Coronary artery (tissue), 2 donors: ENCODE results near the gene UQCRC2.
A peak's percentile ranks its signal among the peaks of the same experiment; 100 is the strongest.

Experiments used
- DNase-seq: peaks from one replicate; pipeline ENCODE4 v3.0.0-alpha.2; 2017; ENCODE audit warnings: low spot score
- H3K27ac ChIP-seq, 2 donors: fragments of 200-600 bp; sonication (generic); one replicate each; pipeline ENCODE4 v1.5.1; 2016 to 2019
- H3K4me3 ChIP-seq: fragments of 200-600 bp; sonication (generic); 2 replicates; pipeline ENCODE4 v1.5.1; 2016; ENCODE audit warnings: mild to moderate bottlenecking, moderate library complexity
- CTCF ChIP-seq: fragments of 200-600 bp; sonication (generic); IDR thresholded peaks from one replicate; pipeline ENCODE4 v1.5.1; 2019; ENCODE audit warnings: antibody characterized with exemption

The UQCRC2 gene

DNA sequence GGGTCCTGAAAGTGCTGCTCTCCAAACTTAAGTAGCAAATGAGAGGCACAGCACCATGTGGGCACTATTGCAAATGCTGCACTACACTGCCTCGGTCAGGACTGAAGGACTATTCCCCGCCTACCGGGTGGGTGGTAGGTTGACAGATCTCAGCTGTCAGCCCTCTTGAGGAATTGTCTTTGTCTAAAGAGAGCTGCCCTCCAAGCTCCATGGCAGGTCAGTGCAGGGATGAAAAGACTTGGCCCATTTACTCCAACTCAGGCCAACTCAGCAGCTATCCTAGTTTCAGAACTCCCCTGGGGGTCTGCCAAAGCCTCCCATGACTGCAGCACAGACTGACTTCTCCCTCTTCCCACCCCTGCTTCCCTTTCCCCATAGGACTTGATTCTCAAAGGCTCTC, 51.2 kb downstream of the UQCRC2 start:
- Histone ChIP-seq H3K27ac (no peak overlapping the region), H3K4me3 (no peak overlapping the region)
- no peak for TF ChIP-seq CTCF
- no peak for DNase-seq

DNA sequence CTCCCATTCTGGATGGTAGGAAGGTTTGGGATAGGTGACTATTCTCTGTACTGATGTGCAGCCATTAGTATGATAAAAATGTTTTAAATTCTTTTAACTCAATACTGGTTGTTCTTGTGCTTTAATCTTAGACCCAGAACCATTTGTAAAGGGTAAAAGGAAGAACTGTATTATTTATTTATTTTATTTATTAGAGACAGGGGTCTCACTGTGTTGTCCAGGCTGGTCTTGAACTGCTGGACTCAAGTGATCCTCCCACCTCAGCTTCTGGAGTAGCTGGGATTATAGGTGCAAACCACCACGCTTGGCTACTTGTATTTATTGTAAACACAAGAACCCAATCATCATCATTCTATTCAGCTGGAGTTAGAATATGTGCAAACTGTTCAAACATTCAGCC, 52.6 kb downstream of the UQCRC2 start:
- DNase-seq, result no peak
- Histone ChIP-seq H3K27ac (no peak overlapping the region), H3K4me3 (no peak overlapping the region)
- TF ChIP-seq CTCF, result no peak

- TF ChIP-seq CTCF, result no peak
- Histone ChIP-seq H3K27ac (no peak overlapping the region), H3K4me3 (no peak overlapping the region)
- DNase-seq, result no peak
These were observed 53.5 kb downstream of the UQCRC2 start for GRCh38 chr16:22006636-22007035.

DNA sequence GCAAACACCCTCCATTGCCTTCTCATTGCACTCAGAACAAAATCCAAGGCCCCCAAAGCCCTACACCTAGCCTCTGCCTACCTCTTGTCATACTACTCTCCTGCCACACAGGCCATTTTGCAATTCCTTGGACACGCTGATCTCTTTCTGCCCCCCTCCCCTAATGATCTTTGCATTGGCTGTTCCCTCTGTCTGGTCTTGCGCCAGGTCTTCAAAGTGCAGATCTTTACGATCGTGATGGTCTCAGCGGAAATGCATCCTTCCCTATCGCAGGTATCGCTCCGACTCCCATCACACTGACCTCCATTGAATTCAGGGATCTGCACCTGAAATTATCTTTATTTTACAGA, 54.0 kb downstream of the UQCRC2 start:
- DNase-seq, result no peak
- no peak for TF ChIP-seq CTCF
- H3K4me3 ChIP-seq, result peak overlapping the region; percentile 96
- H3K27ac ChIP-seq, result peak overlapping the region; percentile 83 to 89

GRCh38 chr16:22007509-22008214, 54.5 kb downstream of the UQCRC2 start, which contains the start of gene MOSMO:
MOSMO (plus strand) TSS chr16:22008111; CDS start chr16:22008302, 191 bp downstream.
- H3K27ac ChIP-seq, result peak within 1 kb of the TSS; percentile 83 to 89
- no peak for DNase-seq
- H3K4me3 ChIP-seq, result peak within 1 kb of the TSS; percentile 96
- TF ChIP-seq CTCF, result no peak

- Histone ChIP-seq H3K4me3 (peak overlapping the region; percentile 96), H3K27ac (peak overlapping the region; percentile 50 to 89)
- no peak for DNase-seq
- TF ChIP-seq CTCF, result no peak
These were observed 55.3 kb downstream of the UQCRC2 start for GRCh38 chr16:22008215-22009059.
